ENCODE results near the gene NR3C2.
A peak's percentile ranks its signal among the peaks of the same experiment; 100 is the strongest.

NR3C2 gene

GRCh38 chr4:148441986-148442831, at the start of gene NR3C2:
Gene NR3C2 (minus strand): TSS chr4:148442414.
- Histone ChIP-seq H3K27me3 (ENCODE audit: control insufficient read depth in 5 of 5, insufficient read depth in 4 of 5, low read length in 5 of 5) (no peaks in the 10 kb centered on the region), H3K4me3 (ENCODE audit: low read depth in 1 of 5, low read length in 5 of 5) (peak within 1 kb of the TSS; percentile 92 to 100 (median 96)), H3K4me1 (ENCODE audit: control insufficient read depth in 5 of 5, insufficient read depth in 5 of 5, low read length in 5 of 5) (peaks cover 2 to 50% (median 39%) of the 10 kb centered on the region in 5 donors)

GRCh38 chr4:148487181-148487580, 45.0 kb upstream of the NR3C2 start:
- H3K4me3 ChIP-seq (ENCODE audit: low read depth in 1 of 5, low read length in 5 of 5), result no peak overlapping the region
- no peaks in the 10 kb centered on the region for H3K36me3 ChIP-seq (ENCODE audit: control insufficient read depth in 5 of 5, insufficient read depth in 5 of 5, low read length in 5 of 5)
- H3K4me1 ChIP-seq (ENCODE audit: control insufficient read depth in 5 of 5, insufficient read depth in 5 of 5, low read length in 5 of 5), result no peaks in the 10 kb centered on the region
- H3K9ac ChIP-seq (ENCODE audit: low read length in 5 of 5), result no peak overlapping the region
- peaks cover 4 to 10% (median 10%) of the 10 kb centered on the region in 5 donors for H3K9me3 ChIP-seq (ENCODE audit: control insufficient read depth in 5 of 5, low read length in 5 of 5)
- no peak overlapping the region for H3K27ac ChIP-seq (ENCODE audit: low read depth, low read length)
- H3K27me3 ChIP-seq (ENCODE audit: control insufficient read depth in 5 of 5, insufficient read depth in 4 of 5, low read length in 5 of 5), result no peaks in the 10 kb centered on the region

More at GRCh38 chr4:148441986-148442831, at the start of gene NR3C2:
- Histone ChIP-seq H3K27ac (ENCODE audit: low read depth, low read length) (peak within 1 kb of the TSS; percentile 75), H3K36me3 (ENCODE audit: control insufficient read depth in 5 of 5, insufficient read depth in 5 of 5, low read length in 5 of 5) (no peaks in the 10 kb centered on the region), H3K9me3 (ENCODE audit: control insufficient read depth in 5 of 5, low read length in 5 of 5) (no peaks in the 10 kb centered on the region), H3K9ac (ENCODE audit: low read length in 5 of 5) (peak within 1 kb of the TSS; percentile 84 to 98 (median 86))

- Histone ChIP-seq H3K27ac (ENCODE audit: low read depth, low read length) (no peak overlapping the region), H3K9me3 (ENCODE audit: control insufficient read depth in 5 of 5, low read length in 5 of 5) (peaks cover 4 to 13% (median 10%) of the 10 kb centered on the region in 5 donors), H3K4me3 (ENCODE audit: low read depth in 1 of 5, low read length in 5 of 5) (no peak overlapping the region), H3K27me3 (ENCODE audit: control insufficient read depth in 5 of 5, insufficient read depth in 4 of 5, low read length in 5 of 5) (no peaks in the 10 kb centered on the region), H3K4me1 (ENCODE audit: control insufficient read depth in 5 of 5, insufficient read depth in 5 of 5, low read length in 5 of 5) (no peaks in the 10 kb centered on the region), H3K9ac (ENCODE audit: low read length in 5 of 5) (no peak overlapping the region), H3K36me3 (ENCODE audit: control insufficient read depth in 5 of 5, insufficient read depth in 5 of 5, low read length in 5 of 5) (no peaks in the 10 kb centered on the region)
These were observed 39.4 kb upstream of the NR3C2 start for GRCh38 chr4:148481636-148482035.

- peaks cover 0 to 3% (median 0%) of the 10 kb centered on the region in 5 donors for H3K9me3 ChIP-seq (ENCODE audit: control insufficient read depth in 5 of 5, low read length in 5 of 5)
These were observed 35.1 kb upstream of the NR3C2 start for GRCh38 chr4:148477276-148477675.

GRCh38 chr4:148469938-148470337, 27.7 kb upstream of the NR3C2 start:
- Histone ChIP-seq H3K27me3 (ENCODE audit: control insufficient read depth in 5 of 5, insufficient read depth in 4 of 5, low read length in 5 of 5) (no peaks in the 10 kb centered on the region), H3K9ac (ENCODE audit: low read length in 5 of 5) (no peak overlapping the region), H3K36me3 (ENCODE audit: control insufficient read depth in 5 of 5, insufficient read depth in 5 of 5, low read length in 5 of 5) (no peaks in the 10 kb centered on the region), H3K4me1 (ENCODE audit: control insufficient read depth in 5 of 5, insufficient read depth in 5 of 5, low read length in 5 of 5) (no peaks in the 10 kb centered on the region), H3K27ac (ENCODE audit: low read depth, low read length) (no peak overlapping the region), H3K4me3 (ENCODE audit: low read depth in 1 of 5, low read length in 5 of 5) (no peak overlapping the region), H3K9me3 (ENCODE audit: control insufficient read depth in 5 of 5, low read length in 5 of 5) (peaks cover 0 to 3% (median 0%) of the 10 kb centered on the region in 5 donors)

More at GRCh38 chr4:148477276-148477675, 35.1 kb upstream of the NR3C2 start:
- Histone ChIP-seq H3K36me3 (ENCODE audit: control insufficient read depth in 5 of 5, insufficient read depth in 5 of 5, low read length in 5 of 5) (no peaks in the 10 kb centered on the region), H3K4me1 (ENCODE audit: control insufficient read depth in 5 of 5, insufficient read depth in 5 of 5, low read length in 5 of 5) (no peaks in the 10 kb centered on the region), H3K27me3 (ENCODE audit: control insufficient read depth in 5 of 5, insufficient read depth in 4 of 5, low read length in 5 of 5) (no peaks in the 10 kb centered on the region), H3K27ac (ENCODE audit: low read depth, low read length) (no peak overlapping the region), H3K4me3 (ENCODE audit: low read depth in 1 of 5, low read length in 5 of 5) (no peak overlapping the region), H3K9ac (ENCODE audit: low read length in 5 of 5) (no peak overlapping the region)

GRCh38 chr4:148454835-148455234, 12.6 kb upstream of the NR3C2 start:
- no peak overlapping the region for H3K27ac ChIP-seq (ENCODE audit: low read depth, low read length)
- no peaks in the 10 kb centered on the region for H3K4me1 ChIP-seq (ENCODE audit: control insufficient read depth in 5 of 5, insufficient read depth in 5 of 5, low read length in 5 of 5)
- no peaks in the 10 kb centered on the region for H3K36me3 ChIP-seq (ENCODE audit: control insufficient read depth in 5 of 5, insufficient read depth in 5 of 5, low read length in 5 of 5)
- H3K27me3 ChIP-seq (ENCODE audit: control insufficient read depth in 5 of 5, insufficient read depth in 4 of 5, low read length in 5 of 5), result no peaks in the 10 kb centered on the region
- no peaks in the 10 kb centered on the region for H3K9me3 ChIP-seq (ENCODE audit: control insufficient read depth in 5 of 5, low read length in 5 of 5)
- no peak overlapping the region for H3K9ac ChIP-seq (ENCODE audit: low read length in 5 of 5)
- H3K4me3 ChIP-seq (ENCODE audit: low read depth in 1 of 5, low read length in 5 of 5), result no peak overlapping the region

- no peaks in the 10 kb centered on the region for H3K9me3 ChIP-seq (ENCODE audit: control insufficient read depth in 5 of 5, low read length in 5 of 5)
- H3K9ac ChIP-seq (ENCODE audit: low read length in 5 of 5), result no peak overlapping the region
- H3K36me3 ChIP-seq (ENCODE audit: control insufficient read depth in 5 of 5, insufficient read depth in 5 of 5, low read length in 5 of 5), result no peaks in the 10 kb centered on the region
These were observed 11.6 kb upstream of the NR3C2 start for GRCh38 chr4:148453833-148454232.

GRCh38 chr4:148452970-148453369, 10.8 kb upstream of the NR3C2 start:
- H3K4me3 ChIP-seq (ENCODE audit: low read depth in 1 of 5, low read length in 5 of 5), result no peak overlapping the region
- H3K36me3 ChIP-seq (ENCODE audit: control insufficient read depth in 5 of 5, insufficient read depth in 5 of 5, low read length in 5 of 5), result no peaks in the 10 kb centered on the region
- no peak overlapping the region for H3K9ac ChIP-seq (ENCODE audit: low read length in 5 of 5)
- H3K27me3 ChIP-seq (ENCODE audit: control insufficient read depth in 5 of 5, insufficient read depth in 4 of 5, low read length in 5 of 5), result no peaks in the 10 kb centered on the region
- H3K9me3 ChIP-seq (ENCODE audit: control insufficient read depth in 5 of 5, low read length in 5 of 5), result no peaks in the 10 kb centered on the region
- H3K4me1 ChIP-seq (ENCODE audit: control insufficient read depth in 5 of 5, insufficient read depth in 5 of 5, low read length in 5 of 5), result peaks cover 0 to under 1% (median 0%) of the 10 kb centered on the region in 5 donors
- no peak overlapping the region for H3K27ac ChIP-seq (ENCODE audit: low read depth, low read length)

More at GRCh38 chr4:148453833-148454232, 11.6 kb upstream of the NR3C2 start:
- Histone ChIP-seq H3K4me1 (ENCODE audit: control insufficient read depth in 5 of 5, insufficient read depth in 5 of 5, low read length in 5 of 5) (no peaks in the 10 kb centered on the region), H3K27ac (ENCODE audit: low read depth, low read length) (no peak overlapping the region), H3K4me3 (ENCODE audit: low read depth in 1 of 5, low read length in 5 of 5) (no peak overlapping the region), H3K27me3 (ENCODE audit: control insufficient read depth in 5 of 5, insufficient read depth in 4 of 5, low read length in 5 of 5) (no peaks in the 10 kb centered on the region)

- no peaks in the 10 kb centered on the region for H3K27me3 ChIP-seq (ENCODE audit: control insufficient read depth in 5 of 5, insufficient read depth in 4 of 5, low read length in 5 of 5)
- H3K36me3 ChIP-seq (ENCODE audit: control insufficient read depth in 5 of 5, insufficient read depth in 5 of 5, low read length in 5 of 5), result no peaks in the 10 kb centered on the region
- no peak overlapping the region for H3K9ac ChIP-seq (ENCODE audit: low read length in 5 of 5)
- H3K4me1 ChIP-seq (ENCODE audit: control insufficient read depth in 5 of 5, insufficient read depth in 5 of 5, low read length in 5 of 5), result peaks cover 0 to 19% (median 15%) of the 10 kb centered on the region in 5 donors
- H3K27ac ChIP-seq (ENCODE audit: low read depth, low read length), result no peak overlapping the region
- H3K4me3 ChIP-seq (ENCODE audit: low read depth in 1 of 5, low read length in 5 of 5), result no peak overlapping the region
- H3K9me3 ChIP-seq (ENCODE audit: control insufficient read depth in 5 of 5, low read length in 5 of 5), result no peaks in the 10 kb centered on the region
These were observed 7.7 kb upstream of the NR3C2 start for GRCh38 chr4:148449921-148450320.

- Histone ChIP-seq H3K9me3 (ENCODE audit: control insufficient read depth in 5 of 5, low read length in 5 of 5) (no peaks in the 10 kb centered on the region), H3K27me3 (ENCODE audit: control insufficient read depth in 5 of 5, insufficient read depth in 4 of 5, low read length in 5 of 5) (no peaks in the 10 kb centered on the region), H3K4me3 (ENCODE audit: low read depth in 1 of 5, low read length in 5 of 5) (no peak overlapping the region), H3K36me3 (ENCODE audit: control insufficient read depth in 5 of 5, insufficient read depth in 5 of 5, low read length in 5 of 5) (no peaks in the 10 kb centered on the region), H3K4me1 (ENCODE audit: control insufficient read depth in 5 of 5, insufficient read depth in 5 of 5, low read length in 5 of 5) (peaks cover 0 to 36% (median 27%) of the 10 kb centered on the region in 5 donors), H3K9ac (ENCODE audit: low read length in 5 of 5) (no peak overlapping the region), H3K27ac (ENCODE audit: low read depth, low read length) (no peak overlapping the region)
These were observed 5.9 kb upstream of the NR3C2 start for GRCh38 chr4:148448141-148448540.

Measured in subcutaneous abdominal adipose tissue (tissue), 5 donors.